GM12878 (cell line): ENCODE results near the gene ARID1A. TPM values are rescaled to one million over a fixed set of nuclear protein-coding genes. Genes with fewer than 3 reads are reported as not detected.

Experiments used
- ATAC-seq: fragments of 200-7000 bp; cut with Tn5 transposase; 3 replicates; pipeline ENCODE4 v1.9.1; 2020; ENCODE audit warnings: mild to moderate bottlenecking, moderate library complexity
- BruUV-seq: library from RNA; stranded (reverse); fragments of 400-500 nt; replicated peaks from 2 replicates; lab custom pipeline; 2021; lab: Mats Ljungman, UMichigan
- CTCF ChIA-PET: fragments of 300-600 bp; sonication (Branson Sonifier 250); formaldehyde crosslinking; extraction: SDS; loops from one replicate; lab custom pipeline; 2021; ENCODE audit warnings: inconsistent platforms; lab: Yijun Ruan, JAX
- POLR2A ChIA-PET: fragments of 350-600 bp; formaldehyde crosslinking; extraction: SDS; loops from one replicate; lab custom pipeline; 2021; ENCODE audit warnings: inconsistent platforms; lab: Charles Lee
- RAD21 ChIA-PET: fragments of 300-600 bp; sonication (Branson Sonifier 250); formaldehyde crosslinking; loops from one replicate; lab custom pipeline; 2023; ENCODE audit warnings: antibody characterized with exemption; ENCODE audit not compliant: unreplicated experiment; lab: Charles Lee
- SMC1A ChIA-PET: fragments of 300-600 bp; sonication (Branson Sonifier 250); formaldehyde crosslinking; loops from one replicate; lab custom pipeline; 2023; ENCODE audit not compliant: unreplicated experiment, uncharacterized antibody; lab: Charles Lee
- DNase-seq: peaks from one replicate; pipeline ENCODE4 v3.0.0-alpha.2; 2011; ENCODE audit warnings: low read depth, low spot score
- FAIRE-seq: peaks from 3 replicates; lab custom pipeline; 2011; peaks lifted over from hg19 to GRCh38; lab: Jason Lieb, UNC
- H2AFZ ChIP-seq: 2 replicates; pipeline ENCODE4 v1.6.0; 2011; ENCODE audit warnings: low read depth, low read length, control low read depth; ENCODE audit not compliant: control insufficient read depth
- H3K27ac ChIP-seq: 2 replicates; pipeline ENCODE4 v1.5.1; 2011; ENCODE audit warnings: control low read depth; ENCODE audit not compliant: control insufficient read depth, insufficient read depth
- H3K27me3 ChIP-seq, 2 experiments: replicated peaks in 1 of 2; 2 replicates each; pipeline versions ENCODE4 v1.6.0 to v1.6.1; 2011; ENCODE audit warnings: low read length in 1 of 2; ENCODE audit not compliant: control insufficient read depth in 2 of 2, insufficient read depth in 2 of 2
- H3K36me3 ChIP-seq, 2 experiments: 2 replicates each; pipeline ENCODE4 v1.5.1; 2011; ENCODE audit warnings: low read length in 1 of 2; ENCODE audit not compliant: control insufficient read depth in 2 of 2, insufficient read depth in 2 of 2
- H3K4me1 ChIP-seq: 2 replicates; pipeline ENCODE4 v1.6.1; 2011; ENCODE audit warnings: mild to moderate bottlenecking, low read length, moderate library complexity, mixed read lengths; ENCODE audit not compliant: control insufficient read depth, insufficient read depth
- H3K4me2 ChIP-seq: 2 replicates; pipeline ENCODE4 v1.6.0; 2011; ENCODE audit warnings: control low read depth; ENCODE audit not compliant: control insufficient read depth, insufficient read depth
- H3K4me3 ChIP-seq: fragments of 200-600 bp; sonication (generic); 2 replicates; pipeline ENCODE4 v1.5.1; 2016
- H3K79me2 ChIP-seq: 2 replicates; pipeline ENCODE4 v1.6.0; 2011; ENCODE audit warnings: low read length; ENCODE audit not compliant: control insufficient read depth, insufficient read depth
- H3K9ac ChIP-seq: 2 replicates; pipeline ENCODE4 v1.8.0; 2011; ENCODE audit warnings: low read length, control low read depth, mixed read lengths; ENCODE audit not compliant: control insufficient read depth, insufficient read depth
- H3K9me3 ChIP-seq: replicated peaks from 3 replicates; pipeline ENCODE4 v1.5.1; 2011; ENCODE audit warnings: mild to moderate bottlenecking, low read length; ENCODE audit not compliant: control insufficient read depth, insufficient read depth
- H4K20me1 ChIP-seq: 2 replicates; pipeline ENCODE4 v1.6.0; 2011; ENCODE audit not compliant: control insufficient read depth, insufficient read depth
- BACH1 ChIP-seq: fragments of 450-650 bp; IDR thresholded peaks from 2 replicates; pipeline ENCODE4 v1.6.1; 2017; ENCODE audit warnings: mild to moderate bottlenecking, borderline replicate concordance
- CHD1 ChIP-seq: IDR thresholded peaks from 2 replicates; pipeline ENCODE4 v1.6.1; 2012; ENCODE audit warnings: low read depth, low read length, improper control_type of control experiment
- CHD2 ChIP-seq: IDR thresholded peaks from 2 replicates; pipeline ENCODE4 v1.6.1; 2011; ENCODE audit warnings: low read depth, low read length, improper control_type of control experiment, borderline replicate concordance
- EED ChIP-seq: sonication (generic); IDR thresholded peaks from 2 replicates; pipeline ENCODE4 v1.6.1; 2016; ENCODE audit warnings: antibody characterized with exemption, low read depth
- HSF1 ChIP-seq: fragments of 150-350 bp; IDR thresholded peaks from 2 replicates; pipeline ENCODE4 v1.6.1; 2014; ENCODE audit warnings: mild to moderate bottlenecking, low read depth, low read length
- MEF2B ChIP-seq: fragments of 450-650 bp; IDR thresholded peaks from 2 replicates; pipeline ENCODE4 v1.6.1; 2018; ENCODE audit warnings: mild to moderate bottlenecking, moderate library complexity; ENCODE audit not compliant: partially characterized antibody, poor library complexity, severe bottlenecking
- NRF1 ChIP-seq: conservative IDR thresholded peaks from 2 replicates; pipeline ENCODE4 v1.6.1; 2011; ENCODE audit warnings: mild to moderate bottlenecking, low read depth, low read length, improper control_type of control experiment
- RELB ChIP-seq: fragments of 450-650 bp; IDR thresholded peaks from 2 replicates; pipeline ENCODE4 v1.6.1; 2017; ENCODE audit warnings: low read depth, mild to moderate bottlenecking, moderate library complexity
- RUNX3 ChIP-seq: IDR thresholded peaks from 2 replicates; pipeline ENCODE4 v1.6.1; 2012; ENCODE audit warnings: low read length, inconsistent platforms
- SIX5 ChIP-seq: IDR thresholded peaks from 2 replicates; pipeline ENCODE4 v1.6.1; 2011; ENCODE audit warnings: mild to moderate bottlenecking, low read depth, low read length, moderate library complexity; ENCODE audit not compliant: severe bottlenecking
- SREBF2 ChIP-seq: IDR thresholded peaks from 2 replicates; pipeline ENCODE4 v1.6.1; 2012; ENCODE audit warnings: mild to moderate bottlenecking, low read length
- STAT1 ChIP-seq: fragments of 450-650 bp; conservative IDR thresholded peaks from 2 replicates; pipeline ENCODE4 v1.6.1; 2014; ENCODE audit warnings: antibody characterized with exemption, mild to moderate bottlenecking
- WGBS: methylation state at CpG from one replicate; pipeline ENCODE4 v1.1.6; 2016; ENCODE audit warnings: low lambda C conversion rate; ENCODE audit not compliant: insufficient replicate concordance, insufficient coverage; ENCODE audit errors: missing lambda C conversion rate; 5-methylcytosine and 5-hydroxymethylcytosine counted together
- in situ Hi-C: fragments of 300-500 bp; cut with MboI; formaldehyde crosslinking; loops from 9 replicates; pipeline ENCODE4 v1.14.3; 2018; ENCODE audit warnings: mixed read lengths
- intact Hi-C: fragments of 100-400 bp; cut with micrococcal nuclease; formaldehyde crosslinking; loops from one replicate; pipeline ENCODE4 v1.14.2; 2022; ENCODE audit not compliant: unreplicated experiment
- polyA plus RNA-seq, 11 experiments: library from polyadenylated mRNA; depleted of rRNA in 4 of 11; unstranded in 6 of 11; stranded (reverse) in 5 of 11; fragments of >200 nt; fragmentation: Nextera tagmentation in 4 of 11; fragmentation: Illumina TruSeq in 1 of 11; extraction: Ambion mirVana in 4 of 11; extraction: Trizol in 1 of 11; gene quantifications; 1 replicate in 1 of 11; 2 replicates in 10 of 11; pipeline versions ENCODE4 v1.2.1 to v1.2.3, GENCODE V29; 2011 to 2016; ENCODE audit warnings: inconsistent platforms in 2 of 11, missing spikeins in 2 of 11, low read depth in 1 of 11
- total RNA-seq, 4 experiments: library from RNA; depleted of rRNA in 3 of 4; stranded (reverse); fragments of >200 nt in 3 of 4; fragmentation: Illumina TruSeq in 1 of 4; extraction: Trizol in 1 of 4; gene quantifications; 2 replicates each; pipeline versions ENCODE4 v1.2.1 to v1.2.3, GENCODE V29; 2013 to 2021
- TF ChIP-seq, protein P1 (sequence below): fragments of 450-650 bp; conservative IDR thresholded peaks from 2 replicates; pipeline ENCODE4 v1.6.1; 2017; ENCODE audit warnings: mild to moderate bottlenecking, moderate library complexity
- TF ChIP-seq, protein P2 (sequence below): IDR thresholded peaks from 2 replicates; pipeline ENCODE4 v1.6.1; 2012; ENCODE audit warnings: improper control_type of control experiment, low read depth, low read length; ENCODE audit not compliant: insufficient replicate concordance

ARID1A gene
- total and polyA plus RNA-seq, 10 of the 15 experiments (the other 5 are each of a cell fraction or from before 2014, with no cell fraction given), result 10.0 to 98.0 (median 23.5) TPM

- intact Hi-C loops, result no loop called here
- RAD21 ChIA-PET, result no interaction called here
- H3K4me3 ChIP-seq, result no peak overlapping the region
- TF ChIP-seq EED (no peak), CHD1 (no peak), NRF1 (no peak), SREBF2 (no peak), BACH1 (no peak), MEF2B (no peak), RELB (no peak), SIX5 (no peak), STAT1 (no peak), CHD2 (no peak), RUNX3 (no peak), HSF1 (no peak)
- TF ChIP-seq, protein P1, sequence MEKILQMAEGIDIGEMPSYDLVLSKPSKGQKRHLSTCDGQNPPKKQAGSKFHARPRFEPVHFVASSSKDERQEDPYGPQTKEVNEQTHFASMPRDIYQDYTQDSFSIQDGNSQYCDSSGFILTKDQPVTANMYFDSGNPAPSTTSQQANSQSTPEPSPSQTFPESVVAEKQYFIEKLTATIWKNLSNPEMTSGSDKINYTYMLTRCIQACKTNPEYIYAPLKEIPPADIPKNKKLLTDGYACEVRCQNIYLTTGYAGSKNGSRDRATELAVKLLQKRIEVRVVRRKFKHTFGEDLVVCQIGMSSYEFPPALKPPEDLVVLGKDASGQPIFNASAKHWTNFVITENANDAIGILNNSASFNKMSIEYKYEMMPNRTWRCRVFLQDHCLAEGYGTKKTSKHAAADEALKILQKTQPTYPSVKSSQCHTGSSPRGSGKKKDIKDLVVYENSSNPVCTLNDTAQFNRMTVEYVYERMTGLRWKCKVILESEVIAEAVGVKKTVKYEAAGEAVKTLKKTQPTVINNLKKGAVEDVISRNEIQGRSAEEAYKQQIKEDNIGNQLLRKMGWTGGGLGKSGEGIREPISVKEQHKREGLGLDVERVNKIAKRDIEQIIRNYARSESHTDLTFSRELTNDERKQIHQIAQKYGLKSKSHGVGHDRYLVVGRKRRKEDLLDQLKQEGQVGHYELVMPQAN, result no peak
- TF ChIP-seq, protein P2, sequence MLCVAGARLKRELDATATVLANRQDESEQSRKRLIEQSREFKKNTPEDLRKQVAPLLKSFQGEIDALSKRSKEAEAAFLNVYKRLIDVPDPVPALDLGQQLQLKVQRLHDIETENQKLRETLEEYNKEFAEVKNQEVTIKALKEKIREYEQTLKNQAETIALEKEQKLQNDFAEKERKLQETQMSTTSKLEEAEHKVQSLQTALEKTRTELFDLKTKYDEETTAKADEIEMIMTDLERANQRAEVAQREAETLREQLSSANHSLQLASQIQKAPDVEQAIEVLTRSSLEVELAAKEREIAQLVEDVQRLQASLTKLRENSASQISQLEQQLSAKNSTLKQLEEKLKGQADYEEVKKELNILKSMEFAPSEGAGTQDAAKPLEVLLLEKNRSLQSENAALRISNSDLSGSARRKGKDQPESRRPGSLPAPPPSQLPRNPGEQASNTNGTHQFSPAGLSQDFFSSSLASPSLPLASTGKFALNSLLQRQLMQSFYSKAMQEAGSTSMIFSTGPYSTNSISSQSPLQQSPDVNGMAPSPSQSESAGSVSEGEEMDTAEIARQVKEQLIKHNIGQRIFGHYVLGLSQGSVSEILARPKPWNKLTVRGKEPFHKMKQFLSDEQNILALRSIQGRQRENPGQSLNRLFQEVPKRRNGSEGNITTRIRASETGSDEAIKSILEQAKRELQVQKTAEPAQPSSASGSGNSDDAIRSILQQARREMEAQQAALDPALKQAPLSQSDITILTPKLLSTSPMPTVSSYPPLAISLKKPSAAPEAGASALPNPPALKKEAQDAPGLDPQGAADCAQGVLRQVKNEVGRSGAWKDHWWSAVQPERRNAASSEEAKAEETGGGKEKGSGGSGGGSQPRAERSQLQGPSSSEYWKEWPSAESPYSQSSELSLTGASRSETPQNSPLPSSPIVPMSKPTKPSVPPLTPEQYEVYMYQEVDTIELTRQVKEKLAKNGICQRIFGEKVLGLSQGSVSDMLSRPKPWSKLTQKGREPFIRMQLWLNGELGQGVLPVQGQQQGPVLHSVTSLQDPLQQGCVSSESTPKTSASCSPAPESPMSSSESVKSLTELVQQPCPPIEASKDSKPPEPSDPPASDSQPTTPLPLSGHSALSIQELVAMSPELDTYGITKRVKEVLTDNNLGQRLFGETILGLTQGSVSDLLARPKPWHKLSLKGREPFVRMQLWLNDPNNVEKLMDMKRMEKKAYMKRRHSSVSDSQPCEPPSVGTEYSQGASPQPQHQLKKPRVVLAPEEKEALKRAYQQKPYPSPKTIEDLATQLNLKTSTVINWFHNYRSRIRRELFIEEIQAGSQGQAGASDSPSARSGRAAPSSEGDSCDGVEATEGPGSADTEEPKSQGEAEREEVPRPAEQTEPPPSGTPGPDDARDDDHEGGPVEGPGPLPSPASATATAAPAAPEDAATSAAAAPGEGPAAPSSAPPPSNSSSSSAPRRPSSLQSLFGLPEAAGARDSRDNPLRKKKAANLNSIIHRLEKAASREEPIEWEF, result no peak
- no peak overlapping the region for H2AFZ ChIP-seq
- no TSS peak for BruUV-seq
- SMC1A ChIA-PET, result interaction anchor here (0.9 to 9.3 kb wide), 6 partner anchors 36 to 181 kb away, joined by 3 to 139 read pairs (median 14); no protein-coding TSS in a partner anchor
- peaks cover 7% of the 10 kb centered on the region for H3K79me2 ChIP-seq
- no peak overlapping the region for H3K4me2 ChIP-seq
- peaks cover 15 to 27% of the 10 kb centered on the region in 2 experiments for H3K36me3 ChIP-seq
- FAIRE-seq, result no peak
- ATAC-seq, result no peak
- in situ Hi-C loops, result no loop called here
- no peaks in the 10 kb centered on the region for H4K20me1 ChIP-seq
- no peaks in the 10 kb centered on the region for H3K27me3 ChIP-seq
- H3K9ac ChIP-seq, result no peak overlapping the region
- H3K27ac ChIP-seq, result no peak overlapping the region
- H3K9me3 ChIP-seq, result no peaks in the 10 kb centered on the region
- H3K4me1 ChIP-seq, result peaks cover 23% of the 10 kb centered on the region
- CTCF ChIA-PET, result interaction anchor here (0.8 to 3.5 kb wide), 4 partner anchors 39 to 252 kb away, joined by 3 to 14 read pairs (median 4); no protein-coding TSS in a partner anchor
- no peak for DNase-seq
- POLR2A ChIA-PET, result no interaction called here
- 97% methylated on average over 5 of the region's 5 CpGs for WGBS
Observed at GRCh38 chr1:26783646-26784022, 87.8 kb downstream of the ARID1A start.
